HG03175 (cell line): Measurements from ENCODE around the gene DNAJB4.
"Not testable (repeated sequence)": the region's sequence is repeated elsewhere in the genome, so short reads cannot be mapped to it uniquely, and the experiment has no call there.

Source experiments
- ATAC-seq: cut with Tn5 transposase; IDR thresholded peaks from one replicate; pipeline ENCODE4 v1.9.1; 2021; ENCODE audit warnings: mild to moderate bottlenecking, moderate library complexity; ENCODE audit not compliant: unreplicated experiment

Gene DNAJB4

GRCh38 chr1:77990629-77991204, 14.0 kb upstream of the DNAJB4 start:
- ATAC-seq: no peak

GRCh38 chr1:77991638-77992037, 13.1 kb upstream of the DNAJB4 start:
- no peak for ATAC-seq

- no peak for ATAC-seq
These were observed 10.5 kb upstream of the DNAJB4 start for GRCh38 chr1:77994117-77994705.

- ATAC-seq: no peak
These were observed 8.0 kb upstream of the DNAJB4 start for GRCh38 chr1:77996734-77997133.

GRCh38 chr1:78000536-78000935, 4.2 kb upstream of the DNAJB4 start:
- not testable (repeated sequence) for ATAC-seq

- ATAC-seq: no peak
These were observed 1.5 kb upstream of the DNAJB4 start for GRCh38 chr1:78003070-78003746.

GRCh38 chr1:78003882-78004718, 639 bp upstream of the DNAJB4 start:
- peak; percentile 63 for ATAC-seq

- no peak for ATAC-seq
These were observed 646 bp downstream of the DNAJB4 start for GRCh38 chr1:78005448-78005722.

GRCh38 chr1:78005755-78006154, 1.0 kb downstream of the DNAJB4 start:
- ATAC-seq: no peak

GRCh38 chr1:78006521-78006920, 1.8 kb downstream of the DNAJB4 start:
- no peak for ATAC-seq

- no peak for ATAC-seq
These were observed 3.1 kb downstream of the DNAJB4 start for GRCh38 chr1:78007677-78008341.

- ATAC-seq: no peak
These were observed 4.5 kb downstream of the DNAJB4 start for GRCh38 chr1:78009276-78009675.

GRCh38 chr1:78009836-78010235, 5.1 kb downstream of the DNAJB4 start:
- ATAC-seq: no peak

- no peak for ATAC-seq
These were observed 6.3 kb downstream of the DNAJB4 start for GRCh38 chr1:78011050-78011449.

GRCh38 chr1:78015148-78015547, 10.4 kb downstream of the DNAJB4 start:
- ATAC-seq: no peak

GRCh38 chr1:78019024-78019423, 14.3 kb downstream of the DNAJB4 start:
- no peak for ATAC-seq

GRCh38 chr1:78021134-78021533, 16.4 kb downstream of the DNAJB4 start:
- ATAC-seq: not testable (repeated sequence)

GRCh38 chr1:78029793-78030192, 25.1 kb downstream of the DNAJB4 start:
- ATAC-seq: no peak

GRCh38 chr1:78032996-78033796, 28.5 kb downstream of the DNAJB4 start:
- ATAC-seq: no peak

GRCh38 chr1:78033797-78034172, 29.0 kb downstream of the DNAJB4 start:
- no peak for ATAC-seq

- no peak for ATAC-seq
These were observed 30.4 kb downstream of the DNAJB4 start for GRCh38 chr1:78035121-78035520.
